HG03039 (cell line): ENCODE data around the gene COL20A1.
"Not testable (repeated sequence)": the region's sequence is repeated elsewhere in the genome, so short reads cannot be mapped to it uniquely, and the experiment has no call there.

ENCODE experiments used
- ATAC-seq: cut with Tn5 transposase; IDR thresholded peaks from one replicate; pipeline ENCODE4 v1.9.1; 2021; ENCODE audit warnings: mild to moderate bottlenecking, moderate library complexity; ENCODE audit not compliant: unreplicated experiment

The COL20A1 gene

DNA sequence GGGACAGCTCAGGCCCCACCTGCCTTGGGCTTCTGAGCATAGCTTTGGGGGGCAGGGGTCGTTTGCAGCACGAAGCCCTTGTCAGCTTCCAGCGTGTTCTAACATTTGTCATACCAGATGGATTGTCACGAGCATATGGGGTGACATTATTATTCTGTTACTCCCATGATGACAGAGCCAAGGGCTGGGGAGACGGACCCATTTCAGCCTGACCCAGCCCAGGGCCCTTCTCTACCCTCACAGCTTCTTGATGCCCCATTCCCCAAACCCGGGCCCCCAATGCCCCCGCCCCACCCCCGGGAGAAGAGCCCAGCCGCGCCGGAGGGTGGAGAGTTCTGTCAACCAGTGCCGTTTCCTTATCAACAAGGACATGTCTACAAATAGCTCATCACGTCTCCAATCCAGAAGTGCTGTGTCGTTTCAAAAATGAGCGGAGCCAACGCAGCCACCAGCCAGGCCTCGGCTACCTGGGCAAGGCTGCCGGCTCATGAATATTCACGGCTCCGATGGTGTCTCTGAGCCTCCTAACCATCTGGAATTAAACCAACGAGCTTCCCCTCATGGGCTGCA, 77.7 kb downstream of the COL20A1 start:
- no peak for ATAC-seq

DNA sequence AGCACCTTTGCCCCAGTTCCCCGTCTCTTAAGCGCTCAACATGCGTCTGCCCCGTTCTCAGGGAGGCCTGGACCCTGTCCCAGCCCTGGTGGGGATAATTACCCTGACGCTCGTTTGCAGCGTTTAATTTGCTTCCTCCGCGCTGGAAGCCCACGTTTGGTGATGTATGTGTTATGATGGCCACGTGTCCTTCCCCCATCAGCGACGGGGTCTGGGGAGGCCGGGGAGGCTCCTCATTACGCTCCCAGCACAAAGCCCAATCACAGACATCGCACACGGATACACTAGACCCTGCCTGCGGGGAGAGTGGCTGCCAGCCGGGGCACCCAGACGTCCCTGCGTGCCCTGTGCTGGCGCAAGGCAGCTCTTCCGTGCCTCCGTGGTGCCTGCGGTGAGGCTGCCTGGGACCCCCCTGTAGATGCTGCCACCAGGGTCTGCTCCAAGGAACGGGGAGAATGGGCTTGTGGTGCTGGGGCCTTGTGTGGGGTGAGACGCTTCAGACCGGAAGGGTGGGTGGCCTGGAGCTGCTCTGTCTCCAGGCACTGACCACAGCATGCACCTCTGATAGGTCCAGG, 78.4 kb downstream of the COL20A1 start:
- no peak for ATAC-seq

DNA sequence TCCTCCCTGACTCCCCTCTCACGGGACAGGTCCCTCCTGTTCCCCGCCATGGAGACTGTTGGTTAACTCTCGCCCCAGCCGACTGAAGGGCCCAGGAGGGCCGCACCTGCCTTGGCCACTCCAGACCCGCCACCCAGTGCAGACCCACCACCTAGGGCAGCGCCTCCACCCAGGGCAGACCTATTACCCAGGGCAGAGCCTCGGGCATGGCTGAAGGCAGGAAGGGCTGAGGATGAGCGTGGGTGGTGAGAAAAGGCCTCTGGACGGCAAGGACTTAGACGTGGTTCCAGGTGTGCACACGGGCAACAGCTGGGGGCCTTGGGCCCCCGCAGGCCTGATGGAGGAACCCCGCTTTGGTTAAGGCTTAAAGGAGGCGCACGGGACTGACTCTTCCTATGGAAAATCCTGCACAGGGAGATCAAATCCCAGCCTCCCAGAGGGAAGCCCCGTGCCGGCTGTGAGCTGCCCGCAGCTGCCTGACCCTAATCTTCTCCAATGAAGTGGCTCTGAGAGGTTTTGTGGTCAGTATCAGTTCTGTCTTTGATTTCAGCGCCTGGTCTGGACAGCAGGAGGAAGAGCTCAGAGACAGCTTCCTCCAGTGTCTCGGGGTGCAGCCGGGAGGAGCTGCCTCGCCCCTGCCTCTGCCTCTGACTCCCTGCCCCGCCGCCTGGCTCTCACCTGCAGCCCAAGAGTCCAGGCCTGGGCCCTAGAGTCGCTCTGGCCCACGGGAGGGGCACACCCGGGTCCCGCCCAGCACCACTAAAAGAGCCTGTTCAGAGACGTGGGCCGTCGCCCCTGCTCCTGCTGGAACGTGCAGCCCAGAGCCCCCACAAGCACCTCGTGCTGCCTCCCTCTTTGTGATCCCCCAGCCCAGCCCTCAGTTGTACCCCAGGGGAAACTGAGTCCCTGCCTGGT, 80.2 kb downstream of the COL20A1 start:
- no peak for ATAC-seq

DNA sequence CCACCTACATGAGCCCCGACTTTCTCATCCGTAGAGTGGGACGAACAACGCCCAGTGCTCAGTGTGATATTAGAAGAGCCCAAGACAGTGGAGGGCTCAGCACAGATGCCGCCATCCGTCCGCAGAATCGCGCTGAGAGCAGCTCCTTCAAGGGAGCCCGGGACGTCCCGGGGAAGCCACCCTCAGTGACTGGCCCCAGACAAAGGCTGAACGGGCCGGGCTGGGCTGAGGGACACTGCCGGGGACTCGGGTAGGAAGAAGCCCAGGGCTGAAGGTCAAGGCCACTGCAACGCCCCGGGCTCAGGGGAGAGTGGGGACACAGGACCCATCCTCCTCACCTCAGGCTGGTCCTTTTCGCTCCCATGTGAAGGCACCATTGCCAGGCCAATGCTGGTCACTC, 81.0 kb downstream of the COL20A1 start:
- ATAC-seq: no peak

DNA sequence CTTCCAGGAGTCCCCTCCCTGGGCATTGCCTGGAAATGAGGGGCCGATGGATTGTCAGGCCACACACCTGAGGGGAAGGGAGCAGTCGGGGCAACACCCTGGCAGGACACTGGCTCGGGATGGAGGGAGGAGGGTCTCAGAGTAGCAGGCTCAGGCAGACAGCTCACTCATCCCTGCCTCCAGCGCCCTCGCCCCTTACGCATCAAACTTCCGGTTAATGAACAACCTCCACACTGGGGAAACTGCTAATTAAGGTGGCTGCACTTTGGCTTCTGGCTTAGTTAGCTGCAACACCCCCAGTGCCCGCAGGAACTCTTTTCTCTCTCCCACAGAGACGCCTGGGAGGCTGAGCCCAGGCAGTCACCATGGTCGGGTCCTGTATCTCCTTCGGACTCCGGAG, 81.5 kb downstream of the COL20A1 start:
- ATAC-seq: no peak

DNA sequence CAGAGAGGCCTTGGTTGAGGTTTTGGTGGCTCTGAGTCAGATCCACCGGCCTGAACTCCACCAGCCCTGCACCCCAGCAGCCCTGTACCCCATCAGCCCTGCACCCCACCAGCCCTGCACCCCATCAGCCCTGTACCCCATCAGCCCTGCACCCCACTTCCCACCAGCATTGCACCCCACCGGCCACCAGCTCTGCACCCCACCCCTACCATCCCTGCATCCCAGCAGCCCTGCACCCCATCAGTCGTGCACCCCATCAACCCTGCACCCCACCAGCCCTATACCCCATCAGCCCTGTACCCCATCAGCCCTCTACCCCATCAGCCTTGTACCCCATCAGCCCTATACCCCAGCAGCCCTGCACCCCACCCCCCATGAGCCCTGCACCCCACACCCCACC, 82.5 kb downstream of the COL20A1 start:
- ATAC-seq: no peak

DNA sequence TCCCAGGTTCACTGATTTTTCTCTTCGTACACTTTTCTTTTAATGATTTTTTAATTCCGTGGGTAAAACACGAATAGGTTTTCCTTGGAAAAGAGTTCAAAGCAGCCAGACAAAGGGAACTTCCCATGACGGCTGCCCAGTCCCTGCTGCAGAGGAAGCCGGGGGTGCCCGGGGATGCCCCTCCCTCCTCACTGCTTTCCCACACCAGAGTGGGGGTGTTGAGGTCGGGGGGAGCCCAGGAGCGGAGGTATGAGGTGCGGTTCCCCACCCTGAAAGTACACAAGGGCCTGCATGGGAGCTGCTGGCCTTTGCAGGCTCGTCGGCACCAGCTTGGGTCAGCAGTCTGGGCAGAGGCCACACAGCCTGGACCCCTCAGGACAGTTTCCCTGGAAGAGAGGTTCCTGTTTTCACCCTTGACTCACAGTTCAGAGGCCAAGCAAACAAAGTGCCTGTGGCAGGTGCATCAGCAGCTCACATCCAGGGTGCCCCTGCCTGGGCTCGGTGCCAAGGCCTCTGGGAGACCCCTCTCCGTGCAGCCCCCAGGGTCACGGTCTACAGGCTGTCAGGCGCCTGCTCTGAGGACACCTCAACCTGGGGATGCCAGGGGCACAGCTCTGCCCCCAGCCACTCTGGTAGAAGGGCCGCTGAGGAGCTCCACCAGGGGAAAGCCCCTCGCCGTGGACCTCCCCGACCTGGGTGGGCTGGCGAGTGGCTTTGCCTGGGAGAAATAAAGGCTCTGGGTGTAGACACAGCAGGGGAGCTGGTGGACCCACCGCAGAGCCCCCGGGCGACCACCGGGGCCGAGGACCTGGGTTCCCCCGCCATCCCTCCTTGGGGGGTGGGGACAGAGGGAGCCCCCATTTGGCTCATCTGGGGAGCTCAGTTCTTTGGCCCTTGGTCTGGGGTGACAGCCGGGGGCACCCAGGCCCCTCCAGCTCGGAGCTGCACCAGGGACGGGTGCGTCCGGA, 83.6 kb downstream of the COL20A1 start:
- ATAC-seq: no peak

DNA sequence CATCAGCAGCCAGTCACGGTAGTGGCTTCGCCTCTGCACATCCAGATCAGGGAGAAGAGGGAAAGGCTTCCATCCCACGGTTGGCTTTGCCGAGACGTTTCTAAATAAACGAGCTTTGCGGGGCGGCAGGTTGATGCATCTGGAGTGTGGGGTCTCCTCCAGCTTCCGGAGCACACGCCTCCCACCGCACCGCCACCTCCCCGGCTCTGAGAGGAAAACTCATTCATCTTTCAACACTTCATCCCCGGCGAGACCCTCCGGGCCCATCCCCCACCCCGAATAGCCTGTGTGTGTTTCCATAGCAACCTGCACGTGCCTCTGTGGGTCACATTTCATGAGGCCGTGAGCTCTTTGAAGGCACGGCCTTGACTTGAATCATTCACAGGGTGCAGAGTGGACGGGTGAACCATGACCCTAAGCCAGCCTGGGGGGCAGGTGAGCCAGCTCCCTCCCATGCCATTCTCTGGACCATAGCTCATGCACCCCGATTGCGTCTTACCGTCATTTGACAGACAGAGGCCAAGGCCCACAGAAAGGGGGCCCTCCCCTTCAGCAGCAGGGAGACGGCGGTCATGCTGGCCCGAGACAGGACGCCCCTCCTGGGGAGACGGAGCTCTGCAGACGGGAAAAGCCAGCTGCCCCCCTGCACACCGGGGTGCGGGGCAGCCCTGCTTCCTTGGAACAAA, 84.4 kb downstream of the COL20A1 start:
- ATAC-seq: no peak

DNA sequence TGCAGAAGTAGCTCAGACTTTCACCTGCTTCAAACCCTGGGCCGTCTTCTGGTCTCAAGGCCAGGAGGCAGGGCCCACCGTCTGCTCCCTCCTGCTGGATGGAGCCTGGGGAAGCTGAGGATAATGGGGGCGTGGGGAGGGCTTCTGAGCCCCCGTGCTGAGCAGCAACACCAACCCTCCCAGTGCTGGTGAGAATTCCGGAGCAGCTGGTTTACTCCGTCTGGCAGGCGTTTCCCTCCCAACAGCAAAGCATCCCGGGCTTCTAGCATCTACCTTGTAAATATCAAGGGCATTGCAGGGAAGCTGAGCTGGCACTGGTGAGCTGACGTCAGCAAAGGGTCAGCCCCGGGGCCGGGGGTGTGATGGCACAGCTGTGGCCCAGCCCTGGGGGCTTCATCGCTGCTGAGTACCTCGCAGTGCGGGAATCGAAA, 85.0 kb downstream of the COL20A1 start:
- ATAC-seq: no peak

DNA sequence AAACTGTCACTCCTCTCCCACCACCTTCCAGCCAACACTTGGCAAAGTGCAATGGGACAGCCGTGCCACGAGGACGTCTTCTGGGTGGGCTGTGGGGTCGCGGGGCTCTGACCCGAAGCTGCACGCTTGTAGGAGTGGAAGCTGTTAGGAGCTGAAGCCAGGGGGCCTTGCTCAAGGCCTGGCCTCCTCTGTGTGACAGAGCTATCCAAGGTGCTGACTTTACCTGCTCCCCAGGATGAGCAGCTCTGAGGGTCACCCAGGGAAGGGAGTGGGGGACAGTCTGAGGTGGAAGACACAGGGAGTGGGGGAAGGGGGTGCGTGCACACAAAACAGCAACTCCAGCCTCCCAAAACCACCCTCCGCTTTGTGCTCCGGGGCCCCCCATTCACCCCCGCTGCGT, 85.6 kb downstream of the COL20A1 start:
- ATAC-seq: no peak

DNA sequence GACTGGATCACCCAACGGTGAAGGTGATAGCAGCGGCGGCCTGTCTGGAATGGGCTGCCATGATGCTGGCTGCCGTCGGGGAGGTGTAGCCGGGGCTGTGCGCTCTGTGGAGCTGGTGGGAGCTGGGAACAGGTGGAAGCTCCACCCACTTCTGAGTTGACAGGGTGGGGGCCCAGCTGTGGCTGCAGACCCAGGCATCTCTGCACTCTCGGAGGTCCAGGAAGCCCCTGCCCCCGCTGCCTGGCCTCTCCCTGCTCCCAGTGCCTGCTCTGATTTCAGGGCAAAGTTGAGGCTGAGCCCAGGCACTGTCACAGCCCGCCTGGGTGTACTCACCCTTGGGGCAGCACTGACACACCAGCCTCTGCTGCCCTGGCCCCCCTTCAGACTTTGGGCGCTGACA, 86.3 kb downstream of the COL20A1 start:
- ATAC-seq: no peak

DNA sequence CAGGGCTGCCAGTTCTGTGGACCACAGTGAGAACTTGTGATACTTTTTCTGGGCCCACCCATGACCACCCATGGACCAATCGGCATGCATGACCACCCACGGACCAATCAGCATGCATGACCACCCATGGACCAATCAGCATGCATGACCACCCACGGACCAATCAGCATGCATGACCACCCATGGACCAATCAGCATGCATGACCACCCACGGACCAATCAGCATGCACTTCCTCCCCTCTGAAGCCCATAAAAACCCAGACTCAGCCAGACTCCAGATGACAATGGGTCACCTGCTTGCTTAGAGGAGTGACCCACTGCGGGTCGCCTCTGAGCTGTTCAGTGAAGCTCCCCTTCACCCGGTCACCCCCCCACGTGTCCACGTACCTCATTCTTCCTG, 86.9 kb downstream of the COL20A1 start:
- ATAC-seq: not testable (repeated sequence)

DNA sequence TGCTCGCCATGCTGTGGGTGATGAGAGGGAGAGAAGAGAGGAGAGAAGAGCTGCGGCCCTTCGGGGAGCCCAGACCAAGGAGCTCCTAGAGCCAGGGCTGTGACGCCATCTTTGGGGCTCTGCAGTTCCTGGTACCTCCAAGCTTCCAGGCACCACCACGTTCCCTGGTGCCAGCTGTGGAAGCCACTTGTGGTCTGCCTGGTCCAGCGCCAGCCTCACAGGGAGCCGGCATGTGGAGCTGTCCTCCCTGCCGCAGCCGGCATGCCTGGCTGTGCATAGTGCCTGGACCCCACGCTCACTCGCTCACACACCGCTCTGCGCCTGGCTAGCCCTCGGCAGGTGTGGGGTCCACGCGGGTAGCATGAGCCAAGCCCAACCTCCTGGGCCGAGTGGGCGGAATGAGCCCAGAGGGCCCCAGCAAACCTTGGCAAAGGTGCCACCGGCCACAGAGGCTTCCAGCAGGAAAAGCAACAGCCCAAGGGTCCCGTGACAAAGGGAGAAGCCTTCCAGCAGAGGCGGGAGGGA, 87.4 kb downstream of the COL20A1 start:
- ATAC-seq: no peak

DNA sequence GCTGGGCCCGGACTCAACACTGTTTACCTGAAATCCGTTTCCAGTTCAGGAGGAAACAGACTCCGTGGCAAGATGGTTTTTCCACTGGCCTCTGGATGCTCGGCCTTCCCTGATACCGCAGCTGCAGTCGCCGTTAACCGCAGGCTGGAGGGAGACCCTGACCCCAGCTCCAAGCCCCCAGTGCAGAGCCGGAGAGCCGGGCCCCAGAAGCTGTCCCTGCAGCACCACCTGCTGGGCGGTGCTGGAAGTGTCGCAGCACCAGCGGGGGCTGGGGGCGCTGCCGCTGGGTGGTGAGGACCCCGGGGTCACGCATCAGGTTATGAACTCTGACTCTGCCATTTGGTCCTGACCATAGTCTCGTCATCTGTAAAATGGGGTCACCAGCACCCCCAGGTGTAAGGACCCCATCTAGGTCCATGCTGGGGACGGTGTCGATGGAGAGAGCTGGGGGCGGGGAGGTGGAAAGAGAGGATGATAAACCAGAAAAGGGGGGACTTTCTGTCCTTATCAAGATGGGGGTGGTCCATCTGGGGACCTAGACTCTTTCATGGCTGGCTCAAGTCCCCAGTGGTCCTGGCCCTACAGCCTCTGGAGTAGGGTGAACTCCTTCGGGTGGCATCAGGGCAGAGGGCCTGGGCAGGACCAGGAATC, 88.9 kb downstream of the COL20A1 start:
- no peak for ATAC-seq

DNA sequence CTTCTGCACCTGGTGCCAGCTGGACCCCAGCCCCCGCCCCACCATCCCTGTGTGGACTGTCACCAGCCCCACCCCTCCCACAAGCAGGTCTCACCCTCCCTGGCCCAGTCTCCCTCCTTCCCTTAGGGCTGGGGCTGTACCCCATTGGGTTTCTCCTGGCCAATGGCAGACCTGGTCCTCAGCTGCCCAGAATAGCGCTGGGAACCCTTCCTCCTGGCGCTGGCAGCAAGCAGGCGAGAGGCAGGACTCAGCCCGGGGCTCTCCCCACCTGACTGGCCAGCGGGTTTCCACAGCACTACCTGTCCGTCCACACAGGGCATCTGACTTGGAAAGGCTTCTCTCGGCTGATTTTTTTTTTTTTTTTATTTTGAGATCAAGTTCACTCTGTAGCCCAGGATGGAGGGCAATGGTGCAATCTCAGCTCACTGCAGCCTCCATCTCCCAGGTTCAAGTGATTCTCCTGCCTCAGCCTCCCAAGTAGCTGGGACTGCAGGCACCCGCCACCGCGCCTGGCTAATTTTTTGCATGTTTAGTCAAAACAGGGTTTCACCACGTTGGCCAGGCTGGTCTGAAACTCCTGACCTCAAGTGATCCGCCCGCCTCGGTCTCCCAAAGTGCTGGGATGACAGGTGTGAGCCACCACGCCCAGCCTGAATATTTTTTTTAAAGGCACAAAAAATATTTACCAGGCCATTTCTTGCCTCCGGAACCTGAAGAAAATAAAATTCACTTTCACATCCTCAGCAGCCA, 89.7 kb downstream of the COL20A1 start:
- no peak for ATAC-seq

DNA sequence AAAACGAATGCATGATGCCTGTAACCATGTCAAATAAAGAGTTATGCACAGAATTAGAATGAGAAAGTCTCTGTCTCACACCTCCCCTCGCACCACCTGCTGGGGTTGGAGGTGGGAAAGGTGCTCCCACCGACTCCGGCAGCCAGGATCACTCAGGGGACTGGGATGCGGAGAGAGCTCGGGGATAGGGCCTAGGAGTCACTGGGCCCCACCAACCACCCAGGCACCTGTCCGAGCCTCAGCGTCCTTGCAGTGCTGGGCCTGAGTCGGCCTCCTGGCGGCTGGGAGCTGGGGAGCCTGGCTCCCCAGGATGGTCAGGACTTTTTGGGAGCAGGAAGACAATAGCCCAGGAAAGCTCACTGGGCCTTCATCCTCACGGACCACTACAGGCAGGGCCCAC, 90.6 kb downstream of the COL20A1 start:
- no peak for ATAC-seq

DNA sequence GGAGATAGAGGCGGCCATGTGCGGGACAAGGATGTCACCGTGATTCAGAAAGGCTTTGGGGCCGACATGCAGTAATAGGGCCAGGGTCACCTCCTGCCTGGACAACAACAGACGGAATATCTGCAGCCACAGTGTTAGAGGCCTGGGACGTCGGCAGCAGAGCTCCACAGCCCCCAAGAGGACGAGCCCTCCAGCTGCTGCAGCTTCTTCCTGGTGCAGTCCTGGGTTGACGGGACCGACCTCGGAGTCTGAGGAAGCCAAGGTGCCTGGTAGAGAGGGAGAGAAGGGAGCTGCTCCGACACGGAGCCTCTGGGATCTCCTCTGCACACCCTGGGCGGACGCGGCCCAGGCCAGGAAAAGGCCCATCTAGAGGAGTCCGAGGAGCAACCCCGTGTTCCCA, 91.3 kb downstream of the COL20A1 start:
- ATAC-seq: no peak
